BJ (cell line): Measurements from ENCODE around the gene TMCC3. TPM values are rescaled to one million over a fixed set of nuclear protein-coding genes. Genes with fewer than 3 reads are reported as not detected.

Experiments used
- CTCF ChIA-PET: fragments of 350-600 bp; formaldehyde crosslinking; extraction: SDS; loops from one replicate; lab custom pipeline; 2021; ENCODE audit warnings: antibody characterized with exemption, inconsistent platforms; lab: Yijun Ruan, JAX
- POLR2A ChIA-PET: fragments of 300-600 bp; sonication (Branson Sonifier 250); formaldehyde crosslinking; extraction: SDS; loops from one replicate; lab custom pipeline; 2021; ENCODE audit warnings: antibody characterized with exemption; lab: Charles Lee
- DNase-seq: peaks from one replicate; pipeline ENCODE4 v3.0.0-alpha.2; 2011; ENCODE audit warnings: low read depth
- H3K27me3 ChIP-seq: 2 replicates; pipeline ENCODE4 v1.6.0; 2011; ENCODE audit warnings: low read length; ENCODE audit not compliant: control insufficient read depth, insufficient read depth
- H3K36me3 ChIP-seq: 2 replicates; pipeline ENCODE4 v1.5.1; 2011; ENCODE audit warnings: low read length; ENCODE audit not compliant: control insufficient read depth, insufficient read depth
- H3K4me3 ChIP-seq: 2 replicates; pipeline ENCODE4 v1.5.1; 2011; ENCODE audit warnings: low read depth, mild to moderate bottlenecking, control low read depth, low read length
- CTCF ChIP-seq: IDR thresholded peaks from 2 replicates; pipeline ENCODE4 v1.5.1; 2011; ENCODE audit warnings: low read depth, mild to moderate bottlenecking, control low read depth, inconsistent platforms, low read length, moderate library complexity; ENCODE audit not compliant: insufficient read depth
- polyA plus RNA-seq: library from polyadenylated mRNA; depleted of rRNA; stranded (reverse); fragments of >200 nt; gene quantifications from 2 replicates; pipeline ENCODE4 v1.2.3, GENCODE V29; 2011

Gene TMCC3
- polyA plus RNA-seq, 1 experiment = not detected

- Histone ChIP-seq H3K27me3 (peaks cover 3% of the 10 kb centered on the region; the same call in 1 of the 2 replicates), H3K4me3 (no peak overlapping the region), H3K36me3 (no peaks in the 10 kb centered on the region)
- POLR2A ChIA-PET = no interaction called here
- CTCF ChIA-PET = interaction anchor here (0.6 to 2.7 kb wide), 6 partner anchors 11 to 401 kb away, joined by 3 to 29 read pairs (median 3); no protein-coding TSS in a partner anchor
- DNase-seq = no peak
- TF ChIP-seq CTCF = no peak
These were observed 115.4 kb downstream of the TMCC3 start for GRCh38 chr12:94534774-94535509.

DNA sequence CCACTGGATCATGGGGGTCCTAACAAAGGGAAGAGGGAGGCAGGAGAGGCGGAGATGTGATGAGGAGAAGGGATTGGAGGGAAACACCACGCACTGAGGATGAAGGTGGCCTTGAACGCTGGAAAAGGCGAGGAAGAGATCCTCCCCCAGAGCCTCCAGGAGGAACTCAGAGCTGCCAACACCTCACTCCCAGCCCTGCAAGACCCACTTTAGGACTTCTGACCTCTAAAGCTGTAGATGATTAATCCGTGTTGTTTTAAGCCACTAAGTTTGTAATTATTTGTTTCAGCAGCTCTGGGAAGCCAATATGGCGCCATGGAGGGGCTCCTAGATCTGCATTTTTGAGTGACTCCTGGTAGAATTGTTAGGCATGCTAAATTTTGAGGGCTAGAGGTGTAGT is 116.1 kb downstream of the TMCC3 start:
- Histone ChIP-seq H3K36me3 (no peaks in the 10 kb centered on the region), H3K4me3 (no peak overlapping the region), H3K27me3 (peaks cover 3% of the 10 kb centered on the region; the same call in 1 of the 2 replicates)
- no peak for DNase-seq
- ChIA-PET POLR2A (no interaction called here), CTCF (interaction anchor here (0.6 to 2.7 kb wide), 5 partner anchors 12 to 400 kb away, joined by 3 to 29 read pairs (median 3); no protein-coding TSS in a partner anchor)
- TF ChIP-seq CTCF = no peak

DNA sequence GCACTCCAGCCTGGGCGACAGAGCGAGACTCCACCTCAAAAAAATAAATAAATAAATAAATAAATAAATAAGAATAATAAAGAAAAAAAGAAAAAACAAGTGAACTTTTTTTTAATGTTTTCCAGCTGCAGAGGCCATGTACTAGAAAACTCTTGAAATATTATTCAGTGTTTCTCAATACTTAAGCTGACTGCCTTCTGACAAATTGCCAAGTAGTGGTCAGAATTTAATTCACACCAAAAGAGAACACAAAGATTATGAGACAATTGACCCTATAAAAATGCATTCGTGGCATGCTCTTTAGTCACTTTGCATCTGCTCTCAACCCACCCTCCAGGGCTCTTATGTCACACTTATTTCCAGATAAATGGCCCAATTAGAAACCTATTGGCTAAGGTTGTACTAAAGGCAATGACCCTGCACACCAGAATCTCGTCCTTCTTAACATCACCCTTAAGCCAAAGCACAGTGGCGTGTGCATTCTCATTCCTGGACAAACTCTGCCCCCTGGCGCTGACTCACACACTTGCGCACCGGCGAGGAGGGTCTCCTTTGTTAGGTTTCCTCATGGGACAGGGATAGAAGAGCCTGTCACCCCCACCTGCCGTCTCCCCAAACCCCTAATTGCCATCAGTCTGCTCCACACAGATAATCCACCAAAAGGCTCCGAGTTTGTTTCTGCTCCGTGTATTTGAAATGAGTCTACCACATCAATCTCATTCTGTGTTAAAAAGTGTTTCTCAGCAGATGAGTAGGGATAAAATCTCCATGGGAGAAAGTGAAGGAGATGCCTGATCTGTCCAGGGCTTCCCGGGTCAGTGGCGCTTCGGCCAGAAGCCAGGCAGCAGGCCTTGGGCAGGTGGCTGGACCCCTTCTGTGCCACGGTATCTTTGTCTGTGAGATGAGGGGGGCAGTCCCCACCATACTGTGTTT is 117.6 kb downstream of the TMCC3 start:
- ChIA-PET POLR2A (no interaction called here), CTCF (interaction anchor here (0.7 to 3.5 kb wide), 14 partner anchors 9 to 1257 kb away, joined by 3 to 29 read pairs (median 5); partner anchors contain the start of gene PLXNC1)
- peak; percentile 81 for TF ChIP-seq CTCF
- no peaks in the 10 kb centered on the region for H3K36me3 ChIP-seq
- DNase-seq = peak; percentile 2
- H3K4me3 ChIP-seq = no peak overlapping the region
- peaks cover 3% of the 10 kb centered on the region; the same call in 1 of the 2 replicates for H3K27me3 ChIP-seq

GRCh38 chr12:94531196-94531720 is 119.1 kb downstream of the TMCC3 start:
- ChIA-PET POLR2A (interaction anchor here (0.7 kb wide), 1 partner anchor 276 kb away, joined by 8 read pairs; no protein-coding TSS in a partner anchor), CTCF (interaction anchor here (0.8 to 3.5 kb wide), 8 partner anchors 9 to 396 kb away, joined by 3 to 28 read pairs (median 4); no protein-coding TSS in a partner anchor)
- no peak for DNase-seq
- Histone ChIP-seq H3K36me3 (no peaks in the 10 kb centered on the region), H3K4me3 (no peak overlapping the region), H3K27me3 (peaks cover 3% of the 10 kb centered on the region; the same call in 1 of the 2 replicates)
- no peak for TF ChIP-seq CTCF
